IPS DF 6.9 (cell line): ENCODE results near the gene TUBGCP6.
"Not testable (repeated sequence)": the region's sequence is repeated elsewhere in the genome, so short reads cannot be mapped to it uniquely, and the experiment has no call there.

Experiments
- DNase-seq: peaks from one replicate; pipeline ENCODE4 v3.0.0-alpha.2; 2013; ENCODE audit warnings: low read depth, low spot score
- H3K27ac ChIP-seq: one replicate; pipeline ENCODE4 v1.5.1; 2013; ENCODE audit warnings: low read length, control low read depth
- H3K27me3 ChIP-seq: 2 replicates; pipeline ENCODE4 v1.6.1; 2013; ENCODE audit warnings: mild to moderate bottlenecking, low read length; ENCODE audit not compliant: control insufficient read depth, insufficient read depth
- H3K36me3 ChIP-seq: 2 replicates; pipeline ENCODE4 v1.6.1; 2013; ENCODE audit warnings: low read length; ENCODE audit not compliant: control insufficient read depth, insufficient read depth
- H3K4me1 ChIP-seq: 2 replicates; pipeline ENCODE4 v1.6.1; 2013; ENCODE audit warnings: low read length; ENCODE audit not compliant: control insufficient read depth, insufficient read depth
- H3K4me3 ChIP-seq: 2 replicates; pipeline ENCODE4 v1.5.1; 2013; ENCODE audit warnings: mild to moderate bottlenecking, low read length
- H3K9me3 ChIP-seq: 2 replicates; pipeline ENCODE4 v1.6.1; 2013; ENCODE audit warnings: low read length, inconsistent platforms; ENCODE audit not compliant: control insufficient read depth, insufficient read depth
- WGBS: extraction: QIAGEN DNeasy Blood & Tissue Kit; methylation state at CpG from one replicate; pipeline ENCODE4 v1.1.7; 2013; ENCODE audit warnings: mixed read lengths, missing lambda C conversion rate; ENCODE audit not compliant: insufficient read length, insufficient coverage; 5-methylcytosine and 5-hydroxymethylcytosine counted together

Gene TUBGCP6

DNA sequence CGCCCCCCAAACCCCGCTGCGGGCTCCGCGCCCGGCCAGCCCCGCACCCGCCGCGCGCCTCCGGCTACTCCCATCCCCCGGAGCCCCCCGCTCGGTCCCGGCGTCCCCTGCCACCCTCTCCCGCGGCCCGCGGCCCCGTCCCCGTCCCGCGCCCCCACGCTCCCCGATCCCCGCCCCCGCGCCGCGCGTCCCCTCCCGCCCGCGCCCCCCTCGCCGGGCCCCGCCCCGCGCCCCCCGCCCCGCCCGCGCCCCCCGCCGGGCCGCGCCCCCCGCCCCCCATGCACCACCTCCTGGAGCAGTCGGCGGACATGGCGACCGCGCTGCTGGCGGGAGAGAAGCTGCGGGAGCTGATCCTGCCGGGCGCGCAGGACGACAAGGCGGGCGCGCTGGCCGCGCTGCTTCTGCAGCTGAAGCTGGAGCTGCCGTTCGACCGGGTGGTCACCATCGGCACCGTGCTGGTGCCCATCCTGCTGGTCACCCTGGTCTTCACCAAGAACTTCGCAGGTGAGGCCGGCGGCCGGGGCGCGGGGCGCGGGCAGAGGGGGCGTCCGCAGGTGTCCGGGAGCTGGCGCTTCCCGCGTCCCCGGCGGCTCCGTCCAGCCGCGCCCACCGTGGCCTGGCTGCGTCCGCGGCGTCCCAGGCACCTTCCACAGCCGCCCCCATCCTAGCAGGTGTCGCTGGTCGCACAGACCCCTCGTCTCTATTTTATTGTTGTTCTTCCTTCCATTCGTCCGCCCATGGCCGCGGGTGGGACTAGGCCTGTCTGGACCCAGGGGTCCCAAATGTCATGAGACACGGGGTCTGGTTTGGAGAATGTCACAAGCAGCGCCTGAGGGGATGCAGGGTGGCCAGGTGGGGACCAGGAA is 74.1 kb downstream of the TUBGCP6 start, which contains the start of gene PANX2:
Gene PANX2 (plus strand): TSS at position 279 of the 866 bp plus-strand sequence. CDS start 0 bp downstream, at position 279.
- no CpG with 5 or more reads among the region's 105 CpGs for WGBS
- no peak for DNase-seq
- peak within 1 kb of the TSS; percentile 78; the same call in 1 of the 2 replicates for H3K4me3 ChIP-seq
- H3K4me1 ChIP-seq: no peaks in the 10 kb centered on the region; the same call in 1 of the 2 replicates
- no peak within 1 kb of the TSS for H3K27ac ChIP-seq
- no peaks in the 10 kb centered on the region for H3K36me3 ChIP-seq
- H3K27me3 ChIP-seq: peaks cover 5% of the 10 kb centered on the region
- no peaks in the 10 kb centered on the region for H3K9me3 ChIP-seq

DNA sequence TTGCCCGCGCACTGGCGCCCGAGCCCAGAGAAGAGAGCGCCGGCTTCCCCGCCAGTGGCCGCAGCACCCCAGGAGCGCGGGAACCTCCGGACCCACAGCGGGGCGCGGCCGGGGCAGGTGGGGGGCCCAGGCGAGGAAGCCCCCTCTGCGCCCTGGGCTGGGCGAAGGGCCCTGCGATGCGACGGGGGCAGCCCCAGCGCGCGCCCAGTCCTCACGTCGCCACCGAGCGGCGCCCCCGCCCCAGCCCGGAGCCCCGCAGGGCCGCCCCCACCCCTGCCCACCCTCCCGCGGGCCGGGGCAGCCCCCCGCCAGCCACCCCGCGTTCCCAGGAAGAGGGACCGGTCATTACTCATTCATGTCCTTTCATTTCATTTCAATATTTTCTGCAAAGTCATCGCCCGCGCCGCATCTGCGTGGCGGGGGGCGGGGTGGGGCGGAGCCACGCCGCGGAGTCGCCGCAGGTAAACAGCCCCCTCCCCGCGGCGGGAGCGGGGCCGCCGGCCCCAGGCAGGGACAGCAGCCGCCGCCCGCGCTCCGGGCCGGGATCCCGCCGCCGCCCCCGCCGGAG is 75.0 kb downstream of the TUBGCP6 start:
- Histone ChIP-seq H3K36me3 (no peaks in the 10 kb centered on the region), H3K4me1 (no peaks in the 10 kb centered on the region; the same call in 1 of the 2 replicates), H3K27ac (no peak overlapping the region), H3K9me3 (no peaks in the 10 kb centered on the region), H3K27me3 (peaks cover 5% of the 10 kb centered on the region), H3K4me3 (peak overlapping the region; percentile 73; the same call in 1 of the 2 replicates)
- DNase-seq: no peak
- no CpG with 5 or more reads among the region's 70 CpGs for WGBS

DNA sequence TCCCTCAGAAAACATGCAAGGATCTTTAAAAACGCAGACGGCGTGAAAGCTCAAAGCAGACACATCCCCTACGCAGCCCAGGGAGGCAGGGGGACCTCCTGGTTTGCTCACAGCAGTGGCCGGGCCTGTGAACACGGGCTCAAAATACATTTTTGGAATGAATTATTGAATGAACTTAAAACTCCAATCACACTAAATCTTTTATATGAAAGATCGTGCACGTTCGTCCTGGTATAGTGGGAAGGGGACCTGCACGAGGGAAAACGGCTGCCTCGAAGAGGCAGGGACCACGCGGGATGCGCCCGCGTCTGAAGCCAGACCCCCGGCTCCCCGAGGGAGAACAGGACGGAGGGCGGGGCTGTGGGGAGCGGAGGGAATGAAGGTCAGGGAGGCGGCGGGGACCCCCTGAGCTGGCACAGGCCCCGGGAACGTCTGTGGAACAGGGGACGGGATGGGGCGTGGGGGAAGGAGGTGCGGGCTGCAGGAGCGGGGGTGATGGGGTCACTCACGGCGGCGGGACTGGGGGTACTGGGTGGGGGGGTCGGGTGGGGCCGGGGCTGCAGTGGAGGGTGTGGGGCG is 75.6 kb downstream of the TUBGCP6 start:
- no peak for DNase-seq
- Histone ChIP-seq H3K4me3 (peak overlapping the region; percentile 73; the same call in 1 of the 2 replicates), H3K9me3 (no peaks in the 10 kb centered on the region), H3K4me1 (no peaks in the 10 kb centered on the region; the same call in 1 of the 2 replicates), H3K27ac (no peak overlapping the region), H3K27me3 (peaks cover 5% of the 10 kb centered on the region), H3K36me3 (no peaks in the 10 kb centered on the region)
- no CpG with 5 or more reads among the region's 36 CpGs for WGBS

DNA sequence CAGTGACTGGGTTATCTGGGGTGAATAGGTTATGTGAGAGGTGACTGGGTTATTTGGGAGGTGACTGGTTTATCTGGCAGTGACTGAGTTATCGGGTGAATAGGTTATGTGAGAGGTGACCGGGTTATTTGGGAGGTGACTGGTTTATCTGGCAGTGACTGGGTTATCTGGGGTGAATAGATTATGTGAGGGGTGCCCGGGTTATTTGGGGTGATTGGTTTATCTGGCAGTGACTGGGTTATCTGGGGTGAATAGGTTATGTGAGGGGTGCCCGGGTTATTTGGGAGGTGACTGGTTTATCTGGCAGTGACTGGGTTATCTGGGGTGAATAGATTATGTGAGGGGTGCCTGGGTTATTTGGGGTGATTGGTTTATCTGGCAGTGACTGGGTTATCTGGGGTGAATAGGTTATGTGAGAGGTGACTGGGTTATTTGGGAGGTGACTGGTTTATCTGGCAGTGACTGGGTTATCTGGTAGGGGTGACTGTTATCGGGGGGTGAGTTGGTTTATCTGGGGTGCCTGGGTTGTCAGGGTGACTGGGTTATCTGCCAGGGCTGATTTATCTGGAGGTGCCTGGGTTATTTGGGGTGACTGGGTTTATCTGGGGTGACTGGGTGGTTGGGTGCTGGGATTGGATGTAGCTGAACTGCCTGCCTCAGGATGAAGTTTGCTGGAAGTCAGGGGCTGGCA is 76.2 kb downstream of the TUBGCP6 start:
- not testable (repeated sequence) for H3K4me3 ChIP-seq, H3K9me3 ChIP-seq, H3K27ac ChIP-seq, H3K36me3 ChIP-seq, H3K27me3 ChIP-seq, H3K4me1 ChIP-seq, DNase-seq
- no CpG with 5 or more reads among the region's 5 CpGs for WGBS

DNA sequence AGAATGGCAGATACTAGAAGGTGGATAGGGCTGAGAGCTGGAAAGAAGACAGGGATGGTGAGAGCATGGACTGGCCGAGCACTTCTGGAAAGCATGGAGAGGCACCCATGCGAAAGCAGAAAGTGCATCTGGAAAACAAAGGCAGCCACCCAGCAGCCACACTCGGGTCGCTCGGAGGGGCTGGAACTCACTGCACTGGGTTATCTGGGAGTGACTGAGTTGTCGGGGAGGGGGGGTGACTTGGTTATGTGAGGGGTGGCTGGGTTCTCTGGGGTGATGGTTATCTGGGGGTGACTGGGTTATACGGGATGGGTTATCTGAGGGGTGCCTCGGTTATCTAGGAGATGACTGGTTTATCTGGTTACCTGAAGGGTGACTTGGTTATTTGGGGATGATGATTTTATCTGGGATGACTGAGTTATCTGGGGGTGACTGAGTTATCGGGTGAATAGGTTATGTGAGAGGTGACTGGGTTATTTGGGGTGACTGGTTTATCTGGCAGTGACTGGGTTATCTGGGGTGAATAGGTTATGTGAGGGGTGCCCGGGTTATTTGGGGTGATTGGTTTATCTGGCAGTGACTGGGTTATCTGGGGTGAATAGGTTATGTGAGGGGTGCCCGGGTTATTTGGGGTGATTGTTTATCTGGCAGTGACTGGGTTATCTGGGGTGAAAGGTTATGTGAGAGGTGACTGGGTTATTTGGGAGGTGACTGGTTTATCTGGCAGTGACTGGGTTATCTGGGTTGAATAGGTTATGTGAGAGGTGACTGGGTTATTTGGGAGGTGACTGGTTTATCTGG is 76.9 kb downstream of the TUBGCP6 start:
- H3K27ac ChIP-seq: no peak overlapping the region
- H3K4me1 ChIP-seq: no peaks in the 10 kb centered on the region; the same call in 1 of the 2 replicates
- no peaks in the 10 kb centered on the region for H3K9me3 ChIP-seq
- peaks cover 5% of the 10 kb centered on the region for H3K27me3 ChIP-seq
- WGBS: 100% methylated on average over 1 of the region's 11 CpGs
- H3K36me3 ChIP-seq: no peaks in the 10 kb centered on the region
- no peak overlapping the region for H3K4me3 ChIP-seq
- no peak for DNase-seq
